Measurements from ENCODE around the gene CMTR1. TPM values are rescaled to one million over a fixed set of nuclear protein-coding genes. Genes with fewer than 3 reads are reported as not detected.

CMTR1 gene
- total and polyA plus RNA-seq, 2 of the 13 experiments (the other 11 are each of a cell fraction or from before 2014, with no cell fraction given), result 19.7 to 55.2 TPM

- TF ChIP-seq SKI (IDR thresholded peaks at IDR 0.05; ENCODE audit: partially characterized antibody) (peak; percentile 64), NRL (CRISPR knock-in tag; IDR thresholded peaks at IDR 0.05; ENCODE audit: borderline replicate concordance) (peak; percentile 63; the same call in 1 of the 2 replicates), IRF2 (CRISPR knock-in tag; IDR thresholded peaks at IDR 0.05) (peak; percentile 94), PPARG (CRISPR knock-in tag; conservative IDR thresholded peaks at IDR 0.05) (peak; percentile 55), MYNN (CRISPR knock-in tag; IDR thresholded peaks at IDR 0.05; ENCODE audit: low read depth) (no peak), BCL6 (CRISPR knock-in tag; IDR thresholded peaks at IDR 0.05) (no peak; the same call in 1 of the 2 replicates), CBX1 (IDR thresholded peaks at IDR 0.05; ENCODE audit: low read depth) (peak; percentile 88), ZSCAN31 (CRISPR knock-in tag; IDR thresholded peaks at IDR 0.05; ENCODE audit: low read depth) (0 out of 2 replicates have a peak, but pooled peaks have one; percentile 73), ZNF816 (CRISPR knock-in tag; IDR thresholded peaks at IDR 0.05; ENCODE audit: borderline replicate concordance) (no peak; the same call in 1 of the 2 replicates), ZNF138 (CRISPR knock-in tag; IDR thresholded peaks at IDR 0.05; ENCODE audit: low read depth) (peak; percentile 68; the same call in 1 of the 2 replicates), EED (CRISPR knock-in tag; IDR thresholded peaks at IDR 0.05) (peak; percentile 70; the same call in 1 of the 2 replicates), GTF2F1 (IDR thresholded peaks at IDR 0.05; ENCODE audit: low read length) (no peak), ZNF136 (CRISPR knock-in tag; IDR thresholded peaks at IDR 0.05; ENCODE audit: low read depth) (0 out of 2 replicates have a peak, but pooled peaks have one; percentile 69), ZSCAN9 (CRISPR knock-in tag; IDR thresholded peaks at IDR 0.05; ENCODE audit: borderline replicate concordance) (peak; percentile 38; the same call in 1 of the 2 replicates), IRX3 (CRISPR knock-in tag; IDR thresholded peaks at IDR 0.05; ENCODE audit: borderline replicate concordance, low read depth) (0 out of 2 replicates have a peak, but pooled peaks have one; percentile 69), ELF1 (CRISPR knock-in tag; IDR thresholded peaks at IDR 0.05) (peak; percentile 28; the same call in 1 of the 2 replicates), MXD4 (CRISPR knock-in tag; IDR thresholded peaks at IDR 0.05) (peak; percentile 86), CREM (IDR thresholded peaks at IDR 0.05) (peak; percentile 97), CREM (CRISPR knock-in tag; IDR thresholded peaks at IDR 0.05) (peak; percentile 97)
- TF ChIP-seq, protein P1, sequence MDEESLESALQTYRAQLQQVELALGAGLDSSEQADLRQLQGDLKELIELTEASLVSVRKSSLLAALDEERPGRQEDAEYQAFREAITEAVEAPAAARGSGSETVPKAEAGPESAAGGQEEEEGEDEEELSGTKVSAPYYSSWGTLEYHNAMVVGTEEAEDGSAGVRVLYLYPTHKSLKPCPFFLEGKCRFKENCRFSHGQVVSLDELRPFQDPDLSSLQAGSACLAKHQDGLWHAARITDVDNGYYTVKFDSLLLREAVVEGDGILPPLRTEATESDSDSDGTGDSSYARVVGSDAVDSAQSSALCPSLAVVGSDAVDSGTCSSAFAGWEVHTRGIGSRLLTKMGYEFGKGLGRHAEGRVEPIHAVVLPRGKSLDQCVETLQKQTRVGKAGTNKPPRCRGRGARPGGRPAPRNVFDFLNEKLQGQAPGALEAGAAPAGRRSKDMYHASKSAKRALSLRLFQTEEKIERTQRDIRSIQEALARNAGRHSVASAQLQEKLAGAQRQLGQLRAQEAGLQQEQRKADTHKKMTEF (CRISPR knock-in tag; IDR thresholded peaks at IDR 0.05), result peak; percentile 98
- TF ChIP-seq, protein P2, sequence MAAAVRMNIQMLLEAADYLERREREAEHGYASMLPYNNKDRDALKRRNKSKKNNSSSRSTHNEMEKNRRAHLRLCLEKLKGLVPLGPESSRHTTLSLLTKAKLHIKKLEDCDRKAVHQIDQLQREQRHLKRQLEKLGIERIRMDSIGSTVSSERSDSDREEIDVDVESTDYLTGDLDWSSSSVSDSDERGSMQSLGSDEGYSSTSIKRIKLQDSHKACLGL (CRISPR knock-in tag; IDR thresholded peaks at IDR 0.05), result 0 out of 2 replicates have a peak, but pooled peaks have one; percentile 57
- TF ChIP-seq, protein P3, sequence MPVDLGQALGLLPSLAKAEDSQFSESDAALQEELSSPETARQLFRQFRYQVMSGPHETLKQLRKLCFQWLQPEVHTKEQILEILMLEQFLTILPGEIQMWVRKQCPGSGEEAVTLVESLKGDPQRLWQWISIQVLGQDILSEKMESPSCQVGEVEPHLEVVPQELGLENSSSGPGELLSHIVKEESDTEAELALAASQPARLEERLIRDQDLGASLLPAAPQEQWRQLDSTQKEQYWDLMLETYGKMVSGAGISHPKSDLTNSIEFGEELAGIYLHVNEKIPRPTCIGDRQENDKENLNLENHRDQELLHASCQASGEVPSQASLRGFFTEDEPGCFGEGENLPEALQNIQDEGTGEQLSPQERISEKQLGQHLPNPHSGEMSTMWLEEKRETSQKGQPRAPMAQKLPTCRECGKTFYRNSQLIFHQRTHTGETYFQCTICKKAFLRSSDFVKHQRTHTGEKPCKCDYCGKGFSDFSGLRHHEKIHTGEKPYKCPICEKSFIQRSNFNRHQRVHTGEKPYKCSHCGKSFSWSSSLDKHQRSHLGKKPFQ (CRISPR knock-in tag; IDR thresholded peaks at IDR 0.05; ENCODE audit: insufficient replicate concordance), result no peak
- TF ChIP-seq, protein P4, sequence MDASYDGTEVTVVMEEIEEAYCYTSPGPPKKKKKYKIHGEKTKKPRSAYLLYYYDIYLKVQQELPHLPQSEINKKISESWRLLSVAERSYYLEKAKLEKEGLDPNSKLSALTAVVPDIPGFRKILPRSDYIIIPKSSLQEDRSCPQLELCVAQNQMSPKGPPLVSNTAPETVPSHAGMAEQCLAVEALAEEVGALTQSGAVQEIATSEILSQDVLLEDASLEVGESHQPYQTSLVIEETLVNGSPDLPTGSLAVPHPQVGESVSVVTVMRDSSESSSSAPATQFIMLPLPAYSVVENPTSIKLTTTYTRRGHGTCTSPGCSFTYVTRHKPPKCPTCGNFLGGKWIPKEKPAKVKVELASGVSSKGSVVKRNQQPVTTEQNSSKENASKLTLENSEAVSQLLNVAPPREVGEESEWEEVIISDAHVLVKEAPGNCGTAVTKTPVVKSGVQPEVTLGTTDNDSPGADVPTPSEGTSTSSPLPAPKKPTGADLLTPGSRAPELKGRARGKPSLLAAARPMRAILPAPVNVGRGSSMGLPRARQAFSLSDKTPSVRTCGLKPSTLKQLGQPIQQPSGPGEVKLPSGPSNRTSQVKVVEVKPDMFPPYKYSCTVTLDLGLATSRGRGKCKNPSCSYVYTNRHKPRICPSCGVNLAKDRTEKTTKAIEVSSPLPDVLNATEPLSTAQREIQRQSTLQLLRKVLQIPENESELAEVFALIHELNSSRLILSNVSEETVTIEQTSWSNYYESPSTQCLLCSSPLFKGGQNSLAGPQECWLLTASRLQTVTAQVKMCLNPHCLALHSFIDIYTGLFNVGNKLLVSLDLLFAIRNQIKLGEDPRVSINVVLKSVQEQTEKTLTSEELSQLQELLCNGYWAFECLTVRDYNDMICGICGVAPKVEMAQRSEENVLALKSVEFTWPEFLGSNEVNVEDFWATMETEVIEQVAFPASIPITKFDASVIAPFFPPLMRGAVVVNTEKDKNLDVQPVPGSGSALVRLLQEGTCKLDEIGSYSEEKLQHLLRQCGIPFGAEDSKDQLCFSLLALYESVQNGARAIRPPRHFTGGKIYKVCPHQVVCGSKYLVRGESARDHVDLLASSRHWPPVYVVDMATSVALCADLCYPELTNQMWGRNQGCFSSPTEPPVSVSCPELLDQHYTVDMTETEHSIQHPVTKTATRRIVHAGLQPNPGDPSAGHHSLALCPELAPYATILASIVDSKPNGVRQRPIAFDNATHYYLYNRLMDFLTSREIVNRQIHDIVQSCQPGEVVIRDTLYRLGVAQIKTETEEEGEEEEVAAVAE (CRISPR knock-in tag; IDR thresholded peaks at IDR 0.05; ENCODE audit: borderline replicate concordance), result peak; percentile 34; the same call in 1 of the 2 replicates
These were observed at the start of gene CMTR1 (continued) for GRCh38 chr6:37432916-37433656.

Measured in HepG2 (cell line).